Measurements from ENCODE around the gene HTRA3. TPM values are rescaled to one million over a fixed set of nuclear protein-coding genes. Genes with fewer than 3 reads are reported as not detected.
A peak's percentile ranks its signal among the peaks of the same experiment; 100 is the strongest.

HTRA3 gene
- total RNA-seq, 2 donors from 2014 or later: 3.2 to 4.6 TPM

DNA sequence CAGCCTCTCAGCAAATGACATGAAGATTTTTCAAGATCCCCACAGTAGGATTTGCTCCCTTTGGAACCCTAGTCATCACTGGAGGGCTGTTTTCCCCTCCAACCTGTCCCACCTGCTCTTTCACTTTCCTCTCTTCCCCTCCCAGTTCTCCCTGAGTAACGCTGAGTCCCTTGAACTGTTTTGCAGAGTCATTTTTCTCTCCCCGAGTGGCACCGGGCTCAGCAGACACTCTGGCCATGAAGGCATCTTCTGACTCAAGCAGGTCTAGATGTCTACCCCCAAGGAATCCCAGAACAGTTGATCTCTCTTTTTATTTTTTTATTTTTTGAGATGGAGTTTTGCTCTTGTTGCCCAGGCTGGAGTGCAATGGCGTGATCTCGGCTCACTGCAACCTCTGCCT lies 52.2 kb downstream of the HTRA3 start:
- 67 to 71% methylated on average over 3 to 5 of the region's 5 CpGs for WGBS, 2 experiments (ENCODE audit: insufficient coverage in 1 of 2, insufficient read length in 1 of 2)
- no peak overlapping the region for H3K9ac ChIP-seq (ENCODE audit: extremely low read depth, low read length, poor library complexity, severe bottlenecking)
- Mint-ChIP-seq H3K27ac (no peak overlapping the region), H3K4me1 (no peaks in the 10 kb centered on the region), H3K27me3 (ENCODE audit: insufficient read depth) (peaks cover 8% of the 10 kb centered on the region), H3K36me3 (ENCODE audit: low read depth) (no peaks in the 10 kb centered on the region), H3K4me3 (no peak overlapping the region), H3K9me3 (peaks cover 7% of the 10 kb centered on the region)
- no peak for DNase-seq
- no peaks in the 10 kb centered on the region for H3K27me3 ChIP-seq (ENCODE audit: control insufficient read depth, insufficient read depth, low read length, poor library complexity, severe bottlenecking)
- no peaks in the 10 kb centered on the region for H3K4me1 ChIP-seq (ENCODE audit: control insufficient read depth, insufficient read depth, low read length)
- no peaks in the 10 kb centered on the region for H3K36me3 ChIP-seq (ENCODE audit: control insufficient read depth, insufficient read depth, low read length)
- TF ChIP-seq, protein P1, sequence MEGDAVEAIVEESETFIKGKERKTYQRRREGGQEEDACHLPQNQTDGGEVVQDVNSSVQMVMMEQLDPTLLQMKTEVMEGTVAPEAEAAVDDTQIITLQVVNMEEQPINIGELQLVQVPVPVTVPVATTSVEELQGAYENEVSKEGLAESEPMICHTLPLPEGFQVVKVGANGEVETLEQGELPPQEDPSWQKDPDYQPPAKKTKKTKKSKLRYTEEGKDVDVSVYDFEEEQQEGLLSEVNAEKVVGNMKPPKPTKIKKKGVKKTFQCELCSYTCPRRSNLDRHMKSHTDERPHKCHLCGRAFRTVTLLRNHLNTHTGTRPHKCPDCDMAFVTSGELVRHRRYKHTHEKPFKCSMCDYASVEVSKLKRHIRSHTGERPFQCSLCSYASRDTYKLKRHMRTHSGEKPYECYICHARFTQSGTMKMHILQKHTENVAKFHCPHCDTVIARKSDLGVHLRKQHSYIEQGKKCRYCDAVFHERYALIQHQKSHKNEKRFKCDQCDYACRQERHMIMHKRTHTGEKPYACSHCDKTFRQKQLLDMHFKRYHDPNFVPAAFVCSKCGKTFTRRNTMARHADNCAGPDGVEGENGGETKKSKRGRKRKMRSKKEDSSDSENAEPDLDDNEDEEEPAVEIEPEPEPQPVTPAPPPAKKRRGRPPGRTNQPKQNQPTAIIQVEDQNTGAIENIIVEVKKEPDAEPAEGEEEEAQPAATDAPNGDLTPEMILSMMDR (conservative IDR thresholded peaks at IDR 0.05): no peak
- no peak overlapping the region for H3K27ac ChIP-seq (ENCODE audit: low read depth, low read length)
- H3K4me3 ChIP-seq (ENCODE audit: low read length): no peak overlapping the region
- H3K9me3 ChIP-seq (ENCODE audit: control insufficient read depth, low read length): no peaks in the 10 kb centered on the region

DNA sequence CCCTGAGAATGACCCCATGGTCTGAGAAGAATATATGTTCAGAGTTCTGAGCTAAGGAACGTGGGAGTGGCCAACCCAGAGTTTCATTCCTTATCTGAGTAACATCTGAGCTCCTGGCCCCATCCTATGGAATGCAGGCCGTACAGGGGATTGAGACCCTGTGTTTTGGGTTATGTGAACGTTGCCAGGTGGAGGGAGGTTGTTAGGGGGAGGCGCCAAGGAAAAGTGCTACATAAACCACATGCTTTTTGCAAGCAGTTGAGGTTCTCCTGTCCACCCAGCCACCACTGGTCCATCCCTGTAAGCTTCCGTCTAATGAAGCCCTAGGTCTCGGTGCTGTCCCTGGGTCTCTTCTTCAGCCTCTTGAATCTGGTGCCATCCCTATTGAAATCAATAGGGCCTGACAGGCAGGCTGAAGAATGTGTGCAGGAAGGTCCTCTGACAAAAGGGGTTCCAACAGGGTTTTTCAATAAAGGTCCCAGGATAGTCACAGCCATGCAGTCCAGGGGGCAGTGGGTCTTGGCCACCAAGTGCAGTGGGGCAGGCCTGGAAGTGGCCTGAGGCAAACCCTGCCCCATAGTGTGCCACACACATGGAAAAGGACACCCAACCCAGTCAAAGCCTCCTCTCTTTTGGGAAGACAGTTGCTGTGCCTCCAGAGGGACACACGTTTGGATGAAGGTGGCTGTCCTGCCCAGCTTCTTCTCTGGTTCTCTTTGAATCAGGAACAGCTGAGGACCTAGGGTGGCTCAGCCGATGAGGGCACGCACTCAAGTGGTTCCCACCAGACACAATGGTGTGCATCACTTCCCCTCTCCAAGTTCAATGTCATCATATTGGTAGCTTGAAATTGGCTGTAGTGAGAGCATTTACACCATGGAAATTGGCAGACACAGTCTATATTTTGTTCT lies 53.5 kb downstream of the HTRA3 start:
- Histone ChIP-seq H3K36me3 (ENCODE audit: control insufficient read depth, insufficient read depth, low read length) (no peaks in the 10 kb centered on the region), H3K27ac (ENCODE audit: low read depth, low read length) (no peak overlapping the region), H3K9me3 (ENCODE audit: control insufficient read depth, low read length) (no peaks in the 10 kb centered on the region), H3K4me3 (ENCODE audit: low read length) (no peak overlapping the region), H3K27me3 (ENCODE audit: control insufficient read depth, insufficient read depth, low read length, poor library complexity, severe bottlenecking) (no peaks in the 10 kb centered on the region), H3K4me1 (ENCODE audit: control insufficient read depth, insufficient read depth, low read length) (no peaks in the 10 kb centered on the region), H3K9ac (ENCODE audit: extremely low read depth, low read length, poor library complexity, severe bottlenecking) (no peak overlapping the region)
- H3K9me3 Mint-ChIP-seq: peaks cover 10% of the 10 kb centered on the region
- 87 to 97% methylated on average over 5 to 9 of the region's 9 CpGs for WGBS, 2 experiments (ENCODE audit: insufficient coverage in 1 of 2, insufficient read length in 1 of 2)
- no peak overlapping the region for H3K4me3 Mint-ChIP-seq
- no peak overlapping the region for H3K27ac Mint-ChIP-seq
- no peaks in the 10 kb centered on the region for H3K36me3 Mint-ChIP-seq (ENCODE audit: low read depth)
- DNase-seq: peak; percentile 35
- H3K27me3 Mint-ChIP-seq (ENCODE audit: insufficient read depth): peaks cover 8% of the 10 kb centered on the region
- no peaks in the 10 kb centered on the region for H3K4me1 Mint-ChIP-seq
- TF ChIP-seq, protein P1 (conservative IDR thresholded peaks at IDR 0.05): no peak

DNA sequence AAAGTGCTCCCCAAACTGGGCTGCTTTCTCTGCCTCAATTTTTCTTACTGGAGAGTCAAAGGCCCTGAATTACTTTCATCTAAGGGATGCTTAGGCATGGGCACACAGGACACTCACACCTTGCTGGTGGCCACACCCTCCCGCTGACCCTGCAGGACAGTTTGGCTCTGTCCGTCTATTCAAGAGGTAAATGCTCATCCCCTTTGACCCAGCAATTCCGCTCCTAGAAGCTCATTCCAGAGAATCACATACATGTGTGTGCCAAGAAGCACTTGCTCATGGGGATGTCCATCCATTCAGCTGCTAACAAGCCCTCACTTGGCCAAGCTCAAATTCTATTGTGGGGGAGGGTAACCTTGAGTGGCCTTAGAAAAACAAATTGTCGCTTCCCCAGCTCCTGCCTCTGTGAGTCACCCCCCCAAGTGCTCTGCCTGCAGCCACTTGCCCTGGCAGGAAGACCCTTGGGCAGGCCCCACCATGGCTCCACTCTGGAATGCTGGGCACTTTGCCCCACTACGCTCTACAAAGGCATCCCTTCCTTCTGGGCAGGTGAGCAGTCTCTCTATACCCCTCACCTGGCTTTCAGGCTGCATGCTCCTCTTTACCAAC lies 54.5 kb downstream of the HTRA3 start:
- DNase-seq: peak; percentile 29

More for the DNA sequence above, 54.5 kb downstream of the HTRA3 start:
- Histone ChIP-seq H3K9ac (ENCODE audit: extremely low read depth, low read length, poor library complexity, severe bottlenecking) (no peak overlapping the region), H3K36me3 (ENCODE audit: control insufficient read depth, insufficient read depth, low read length) (no peaks in the 10 kb centered on the region), H3K27ac (ENCODE audit: low read depth, low read length) (no peak overlapping the region), H3K9me3 (ENCODE audit: control insufficient read depth, low read length) (no peaks in the 10 kb centered on the region), H3K27me3 (ENCODE audit: control insufficient read depth, insufficient read depth, low read length, poor library complexity, severe bottlenecking) (no peaks in the 10 kb centered on the region), H3K4me1 (ENCODE audit: control insufficient read depth, insufficient read depth, low read length) (no peaks in the 10 kb centered on the region), H3K4me3 (ENCODE audit: low read length) (no peak overlapping the region)
- 85 to 93% methylated on average over 5 of the region's 5 CpGs for WGBS, 2 experiments (ENCODE audit: insufficient coverage in 1 of 2, insufficient read length in 1 of 2)
- Mint-ChIP-seq H3K4me1 (no peaks in the 10 kb centered on the region), H3K36me3 (ENCODE audit: low read depth) (no peaks in the 10 kb centered on the region), H3K4me3 (no peak overlapping the region), H3K27ac (no peak overlapping the region), H3K9me3 (peaks cover 10% of the 10 kb centered on the region), H3K27me3 (ENCODE audit: insufficient read depth) (peaks cover 8% of the 10 kb centered on the region)
- TF ChIP-seq, protein P1 (conservative IDR thresholded peaks at IDR 0.05): no peak
